K562 (cell line): ENCODE measurements around the gene OR9A2. TPM values are rescaled to one million over a fixed set of nuclear protein-coding genes. Genes with fewer than 3 reads are reported as not detected.

Experiments
- CC2D1A ChIP-seq: fragments of 450-650 bp; IDR thresholded peaks from 2 replicates; pipeline ENCODE4 v1.6.1; 2017; ENCODE audit warnings: mild to moderate bottlenecking
- CTCF ChIP-seq, 3 experiments: IDR thresholded peaks in 2 of 3; conservative IDR thresholded peaks in 1 of 3; 2 replicates each; pipeline ENCODE4 v1.5.1; 2011 to 2012; ENCODE audit warnings: low read length in 3 of 3, mild to moderate bottlenecking in 3 of 3, control low read depth in 2 of 3, improper control_type of control experiment in 1 of 3, inconsistent platforms in 1 of 3, low read depth in 1 of 3, mixed read lengths in 1 of 3, moderate library complexity in 1 of 3; ENCODE audit not compliant: insufficient read depth in 2 of 3
- DEAF1 ChIP-seq: fragments of 450-650 bp; formaldehyde crosslinking; IDR thresholded peaks from 2 replicates; pipeline ENCODE4 v1.4.0; 2020; ENCODE audit warnings: mild to moderate bottlenecking, moderate library complexity
- E2F1 ChIP-seq: sonication (generic); formaldehyde crosslinking; IDR thresholded peaks from 2 replicates; pipeline ENCODE4 v1.8.1; 2023; ENCODE audit warnings: mild to moderate bottlenecking, missing genetic modification reagents, moderate library complexity
- ELF1 ChIP-seq: fragments of 200-800 bp; sonication (Bioruptor generic); IDR thresholded peaks from 2 replicates; pipeline ENCODE4 v1.6.1; 2016; ENCODE audit warnings: missing genetic modification characterization, missing compliant biosample characterization
- HDAC1 ChIP-seq, 2 experiments: fragments of 450-650 bp; IDR thresholded peaks; 2 replicates each; pipeline ENCODE4 v1.6.1; 2016 to 2017; ENCODE audit warnings: inconsistent platforms in 1 of 2, mild to moderate bottlenecking in 1 of 2, moderate library complexity in 1 of 2
- HDAC8 ChIP-seq: fragments of 450-650 bp; IDR thresholded peaks from 2 replicates; pipeline ENCODE4 v1.6.1; 2016; ENCODE audit warnings: mild to moderate bottlenecking, missing genetic modification characterization, moderate library complexity, missing compliant biosample characterization
- HMBOX1 ChIP-seq: sonication (generic); IDR thresholded peaks from 2 replicates; pipeline ENCODE4 v1.6.1; 2016
- HOXB6 ChIP-seq: fragments of 250-450 bp; sonication (Bioruptor Pico); IDR thresholded peaks from 2 replicates; pipeline ENCODE4 v1.5.1; 2022; ENCODE audit warnings: mild to moderate bottlenecking, borderline replicate concordance
- MBD2 ChIP-seq: sonication (generic); IDR thresholded peaks from 2 replicates; pipeline ENCODE4 v1.6.1; 2016; ENCODE audit warnings: low read depth, borderline replicate concordance
- RCOR1 ChIP-seq, 2 experiments: IDR thresholded peaks; 2 replicates each; pipeline ENCODE4 v1.6.1; 2012; ENCODE audit warnings: low read depth in 2 of 2, low read length in 2 of 2, borderline replicate concordance in 1 of 2, improper control_type of control experiment in 1 of 2
- SP1 ChIP-seq: sonication (generic); formaldehyde crosslinking; IDR thresholded peaks from 2 replicates; pipeline ENCODE4 v1.8.1; 2022; ENCODE audit warnings: mild to moderate bottlenecking, missing genetic modification reagents
- TAF1 ChIP-seq: IDR thresholded peaks from 2 replicates; pipeline ENCODE4 v1.6.1; 2011; ENCODE audit warnings: mild to moderate bottlenecking, low read length, moderate library complexity; ENCODE audit not compliant: insufficient read depth, control insufficient read depth, severe bottlenecking; ENCODE audit errors: extremely low read depth
- TBL1XR1 ChIP-seq, 2 experiments: IDR thresholded peaks; 2 replicates each; pipeline ENCODE4 v1.6.1; 2012; ENCODE audit warnings: improper control_type of control experiment in 2 of 2, low read length in 2 of 2, mild to moderate bottlenecking in 1 of 2
- TBP ChIP-seq: optimal IDR thresholded peaks from 2 replicates; pipeline ENCODE3; 2011; ENCODE audit warnings: low read depth, low read length, improper control_type of control experiment
- TFAM ChIP-seq: fragments of 250-450 bp; sonication (Bioruptor Pico); conservative IDR thresholded peaks from 2 replicates; pipeline ENCODE4 v1.5.0; 2021; ENCODE audit warnings: mild to moderate bottlenecking, moderate library complexity
- ZNF280A ChIP-seq: fragments of 450-650 bp; IDR thresholded peaks from 2 replicates; pipeline ENCODE4 v1.6.1; 2018; ENCODE audit warnings: mild to moderate bottlenecking, low read depth; ENCODE audit not compliant: partially characterized antibody
- ZNF75A ChIP-seq: fragments of 450-650 bp; formaldehyde crosslinking; IDR thresholded peaks from 2 replicates; pipeline ENCODE4 v1.4.0; 2020; ENCODE audit warnings: mild to moderate bottlenecking
- polyA plus RNA-seq, 8 experiments: library from polyadenylated mRNA; depleted of rRNA in 4 of 8; stranded (reverse) in 5 of 8; unstranded in 3 of 8; fragments of >200 nt; fragmentation: Nextera tagmentation in 2 of 8; fragmentation: Illumina TruSeq in 1 of 8; extraction: Ambion mirVana in 2 of 8; extraction: Trizol in 1 of 8; gene quantifications; 2 replicates each; pipeline versions ENCODE4 v1.2.1 to v1.2.3, GENCODE V29; 2011 to 2014; ENCODE audit warnings: inconsistent platforms in 1 of 8, missing spikeins in 1 of 8
- total RNA-seq, 7 experiments: library from RNA; depleted of rRNA in 6 of 7; stranded (reverse); fragments of >200 nt in 6 of 7; fragmentation: Illumina TruSeq in 2 of 7; extraction: Trizol in 2 of 7; gene quantifications; 2 replicates each; pipeline versions ENCODE4 v1.2.1 to v1.2.3, GENCODE V29; 2011 to 2021; ENCODE audit warnings: low replicate concordance in 1 of 7
- TF ChIP-seq, protein P1 (sequence below): fragments of 250-450 bp; sonication (Bioruptor Pico); IDR thresholded peaks from 2 replicates; pipeline ENCODE4 v1.5.1; 2021; ENCODE audit warnings: mild to moderate bottlenecking
- TF ChIP-seq, protein P2 (sequence below): fragments of 250-450 bp; sonication (Bioruptor Pico); IDR thresholded peaks from 2 replicates; pipeline ENCODE4 v1.8.0; 2021; ENCODE audit warnings: moderate library complexity, mild to moderate bottlenecking, inconsistent platforms

The OR9A2 gene
- total and polyA plus RNA-seq, 9 of the 15 experiments (the other 6 are each of a cell fraction or from before 2014, with no cell fraction given) = not detected

DNA sequence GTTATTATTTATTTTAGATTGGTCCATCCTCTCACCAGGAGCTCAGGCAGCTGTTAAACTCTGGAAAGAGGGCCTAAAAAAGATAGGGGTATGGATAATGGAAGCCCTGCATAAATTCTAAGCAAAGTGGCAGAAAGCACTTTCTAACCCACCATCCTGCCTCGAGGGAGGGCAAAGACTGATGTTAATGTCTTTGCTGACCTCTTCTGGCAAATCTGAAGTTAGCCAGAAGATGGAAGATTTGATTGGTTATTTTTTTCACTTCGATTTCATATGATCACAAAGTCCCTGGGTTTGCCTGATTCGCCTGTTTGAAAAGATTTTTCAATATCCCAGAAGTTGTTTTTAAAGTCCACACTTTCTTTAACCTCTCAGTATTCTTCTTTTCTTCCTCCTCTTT, 24.8 kb downstream of the OR9A2 start (continued):
- TF ChIP-seq, protein P1, sequence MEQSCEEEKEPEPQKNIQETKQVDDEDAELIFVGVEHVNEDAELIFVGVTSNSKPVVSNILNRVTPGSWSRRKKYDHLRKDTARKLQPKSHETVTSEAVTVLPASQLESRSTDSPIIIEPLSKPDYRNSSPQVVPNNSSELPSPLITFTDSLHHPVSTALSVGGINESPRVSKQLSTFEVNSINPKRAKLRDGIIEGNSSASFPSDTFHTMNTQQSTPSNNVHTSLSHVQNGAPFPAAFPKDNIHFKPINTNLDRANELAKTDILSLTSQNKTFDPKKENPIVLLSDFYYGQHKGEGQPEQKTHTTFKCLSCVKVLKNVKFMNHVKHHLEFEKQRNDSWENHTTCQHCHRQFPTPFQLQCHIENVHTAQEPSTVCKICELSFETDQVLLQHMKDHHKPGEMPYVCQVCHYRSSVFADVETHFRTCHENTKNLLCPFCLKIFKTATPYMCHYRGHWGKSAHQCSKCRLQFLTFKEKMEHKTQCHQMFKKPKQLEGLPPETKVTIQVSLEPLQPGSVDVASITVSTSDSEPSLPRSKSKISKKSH = no peak
- TF ChIP-seq DEAF1 (CRISPR knock-in tag) (peak; percentile 80), MBD2 (no peak), CTCF (IDR thresholded peaks at IDR 0.05 in 2 of 3, conservative IDR thresholded peaks at IDR 0.05 in 1 of 3; ENCODE audit: insufficient read depth in 2 of 3, low read depth in 1 of 3, low read length in 3 of 3) (peak; percentile 69 to 91 (median 77)), TBP (no peak), TBL1XR1 (IDR thresholded peaks at IDR 0.05; ENCODE audit: low read length in 2 of 2) (peak in 1 of 2 experiments; percentile 57; a peak in 1 of 4 replicates), SP1 (CRISPR knock-in tag) (no peak), TFAM (CRISPR knock-in tag) (no peak), TAF1 (no peak), CC2D1A (0 out of 2 replicates have a peak, but pooled peaks have one; percentile 41), ZNF75A (CRISPR knock-in tag) (no peak), HMBOX1 (no peak), HDAC1 (IDR thresholded peaks at IDR 0.05) (no peak), E2F1 (CRISPR knock-in tag) (no peak), ZNF280A (no peak), RCOR1 (IDR thresholded peaks at IDR 0.05; ENCODE audit: borderline replicate concordance in 1 of 2, low read depth in 2 of 2, low read length in 2 of 2) (peak in 1 of 2 experiments; percentile 18; a peak in 1 of 4 replicates), ELF1 (tag) (no peak), HDAC8 (tag) (no peak), HOXB6 (no peak)
- TF ChIP-seq, protein P2, sequence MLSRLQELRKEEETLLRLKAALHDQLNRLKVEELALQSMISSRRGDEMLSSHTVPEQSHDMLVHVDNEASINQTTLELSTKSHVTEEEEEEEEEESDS (CRISPR knock-in tag) = no peak
